ENCODE data around the gene ZC3H4. TPM values are rescaled to one million over a fixed set of nuclear protein-coding genes. Genes with fewer than 3 reads are reported as not detected.

The ZC3H4 gene
- total and polyA plus RNA-seq, 10 of the 15 experiments (the other 5 are each of a cell fraction or from before 2014, with no cell fraction given): 5.1 to 86.3 (median 15.5) TPM

DNA sequence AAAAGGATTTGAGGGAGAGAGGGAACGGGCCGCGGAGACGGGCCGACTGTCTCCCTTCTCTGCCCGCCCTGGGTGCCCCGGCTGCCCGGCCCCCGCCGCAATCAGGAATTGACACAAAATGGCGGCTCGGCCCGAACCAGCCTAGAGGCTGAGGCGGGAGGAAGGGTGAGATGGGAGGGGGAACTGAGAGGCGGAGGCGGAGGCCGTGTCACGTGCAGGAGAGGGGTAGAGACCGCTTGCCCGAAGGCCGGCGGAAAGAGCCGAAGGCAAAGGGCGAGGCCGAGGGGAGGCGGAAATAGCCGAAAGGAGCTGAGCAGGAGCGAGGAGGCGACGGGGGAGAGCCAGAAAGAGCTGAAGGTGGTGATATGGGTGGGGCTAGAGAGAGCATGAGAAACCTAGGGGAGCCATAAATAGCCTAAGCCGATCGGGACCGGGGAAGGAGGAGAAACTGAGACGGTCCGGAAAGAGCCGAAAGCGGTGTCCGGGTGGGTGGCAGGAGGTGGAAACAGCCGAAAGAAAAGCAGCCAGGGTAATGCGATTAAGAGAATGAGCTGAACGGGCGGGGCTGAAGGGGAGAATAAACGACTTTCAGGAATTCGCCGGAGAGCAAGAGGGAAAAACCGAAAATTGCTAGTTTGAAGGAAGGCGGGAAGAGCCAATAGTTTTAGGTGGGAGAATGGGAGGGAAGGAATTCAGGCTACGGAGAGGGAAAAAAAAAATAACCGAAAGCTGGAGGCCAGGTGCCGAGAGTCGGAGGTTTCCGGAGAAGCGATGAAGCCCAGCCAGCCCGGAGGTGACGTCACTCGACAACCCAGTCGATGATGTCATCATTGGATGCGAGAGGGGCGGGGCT is at the start of gene ZC3H4 (continued):
- TF ChIP-seq, protein P1, sequence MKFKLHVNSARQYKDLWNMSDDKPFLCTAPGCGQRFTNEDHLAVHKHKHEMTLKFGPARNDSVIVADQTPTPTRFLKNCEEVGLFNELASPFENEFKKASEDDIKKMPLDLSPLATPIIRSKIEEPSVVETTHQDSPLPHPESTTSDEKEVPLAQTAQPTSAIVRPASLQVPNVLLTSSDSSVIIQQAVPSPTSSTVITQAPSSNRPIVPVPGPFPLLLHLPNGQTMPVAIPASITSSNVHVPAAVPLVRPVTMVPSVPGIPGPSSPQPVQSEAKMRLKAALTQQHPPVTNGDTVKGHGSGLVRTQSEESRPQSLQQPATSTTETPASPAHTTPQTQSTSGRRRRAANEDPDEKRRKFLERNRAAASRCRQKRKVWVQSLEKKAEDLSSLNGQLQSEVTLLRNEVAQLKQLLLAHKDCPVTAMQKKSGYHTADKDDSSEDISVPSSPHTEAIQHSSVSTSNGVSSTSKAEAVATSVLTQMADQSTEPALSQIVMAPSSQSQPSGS (IDR thresholded peaks at IDR 0.05; ENCODE audit: low read length): peak; percentile 96
- TF ChIP-seq HDAC2 (IDR thresholded peaks at IDR 0.05) (no peak), STAT3 (IDR thresholded peaks at IDR 0.05; ENCODE audit: low read depth, low read length) (no peak), EGR1 (IDR thresholded peaks at IDR 0.05; ENCODE audit: borderline replicate concordance in 1 of 2, low read depth in 2 of 2, low read length in 2 of 2) (peak in 1 of 2 experiments; percentile 93; a peak in 2 of 3 replicates), NR2F1 (conservative IDR thresholded peaks at IDR 0.05) (no peak), POLR2AphosphoS2 (IDR thresholded peaks at IDR 0.05; ENCODE audit: low read depth, low read length) (peak; percentile 49), SIN3A (IDR thresholded peaks at IDR 0.05; ENCODE audit: low read depth, low read length) (peak; percentile 66; the same call in 1 of the 2 replicates), LARP7 (IDR thresholded peaks at IDR 0.05) (0 out of 2 replicates have a peak, but pooled peaks have one; percentile 32), RUNX3 (IDR thresholded peaks at IDR 0.05; ENCODE audit: low read length) (peak; percentile 21; the same call in 1 of the 2 replicates), NR2C1 (IDR thresholded peaks at IDR 0.05) (no peak)
- TF ChIP-seq, protein P2, sequence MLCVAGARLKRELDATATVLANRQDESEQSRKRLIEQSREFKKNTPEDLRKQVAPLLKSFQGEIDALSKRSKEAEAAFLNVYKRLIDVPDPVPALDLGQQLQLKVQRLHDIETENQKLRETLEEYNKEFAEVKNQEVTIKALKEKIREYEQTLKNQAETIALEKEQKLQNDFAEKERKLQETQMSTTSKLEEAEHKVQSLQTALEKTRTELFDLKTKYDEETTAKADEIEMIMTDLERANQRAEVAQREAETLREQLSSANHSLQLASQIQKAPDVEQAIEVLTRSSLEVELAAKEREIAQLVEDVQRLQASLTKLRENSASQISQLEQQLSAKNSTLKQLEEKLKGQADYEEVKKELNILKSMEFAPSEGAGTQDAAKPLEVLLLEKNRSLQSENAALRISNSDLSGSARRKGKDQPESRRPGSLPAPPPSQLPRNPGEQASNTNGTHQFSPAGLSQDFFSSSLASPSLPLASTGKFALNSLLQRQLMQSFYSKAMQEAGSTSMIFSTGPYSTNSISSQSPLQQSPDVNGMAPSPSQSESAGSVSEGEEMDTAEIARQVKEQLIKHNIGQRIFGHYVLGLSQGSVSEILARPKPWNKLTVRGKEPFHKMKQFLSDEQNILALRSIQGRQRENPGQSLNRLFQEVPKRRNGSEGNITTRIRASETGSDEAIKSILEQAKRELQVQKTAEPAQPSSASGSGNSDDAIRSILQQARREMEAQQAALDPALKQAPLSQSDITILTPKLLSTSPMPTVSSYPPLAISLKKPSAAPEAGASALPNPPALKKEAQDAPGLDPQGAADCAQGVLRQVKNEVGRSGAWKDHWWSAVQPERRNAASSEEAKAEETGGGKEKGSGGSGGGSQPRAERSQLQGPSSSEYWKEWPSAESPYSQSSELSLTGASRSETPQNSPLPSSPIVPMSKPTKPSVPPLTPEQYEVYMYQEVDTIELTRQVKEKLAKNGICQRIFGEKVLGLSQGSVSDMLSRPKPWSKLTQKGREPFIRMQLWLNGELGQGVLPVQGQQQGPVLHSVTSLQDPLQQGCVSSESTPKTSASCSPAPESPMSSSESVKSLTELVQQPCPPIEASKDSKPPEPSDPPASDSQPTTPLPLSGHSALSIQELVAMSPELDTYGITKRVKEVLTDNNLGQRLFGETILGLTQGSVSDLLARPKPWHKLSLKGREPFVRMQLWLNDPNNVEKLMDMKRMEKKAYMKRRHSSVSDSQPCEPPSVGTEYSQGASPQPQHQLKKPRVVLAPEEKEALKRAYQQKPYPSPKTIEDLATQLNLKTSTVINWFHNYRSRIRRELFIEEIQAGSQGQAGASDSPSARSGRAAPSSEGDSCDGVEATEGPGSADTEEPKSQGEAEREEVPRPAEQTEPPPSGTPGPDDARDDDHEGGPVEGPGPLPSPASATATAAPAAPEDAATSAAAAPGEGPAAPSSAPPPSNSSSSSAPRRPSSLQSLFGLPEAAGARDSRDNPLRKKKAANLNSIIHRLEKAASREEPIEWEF (IDR thresholded peaks at IDR 0.05; ENCODE audit: insufficient replicate concordance, low read depth, low read length): no peak
- TF ChIP-seq, protein P3, sequence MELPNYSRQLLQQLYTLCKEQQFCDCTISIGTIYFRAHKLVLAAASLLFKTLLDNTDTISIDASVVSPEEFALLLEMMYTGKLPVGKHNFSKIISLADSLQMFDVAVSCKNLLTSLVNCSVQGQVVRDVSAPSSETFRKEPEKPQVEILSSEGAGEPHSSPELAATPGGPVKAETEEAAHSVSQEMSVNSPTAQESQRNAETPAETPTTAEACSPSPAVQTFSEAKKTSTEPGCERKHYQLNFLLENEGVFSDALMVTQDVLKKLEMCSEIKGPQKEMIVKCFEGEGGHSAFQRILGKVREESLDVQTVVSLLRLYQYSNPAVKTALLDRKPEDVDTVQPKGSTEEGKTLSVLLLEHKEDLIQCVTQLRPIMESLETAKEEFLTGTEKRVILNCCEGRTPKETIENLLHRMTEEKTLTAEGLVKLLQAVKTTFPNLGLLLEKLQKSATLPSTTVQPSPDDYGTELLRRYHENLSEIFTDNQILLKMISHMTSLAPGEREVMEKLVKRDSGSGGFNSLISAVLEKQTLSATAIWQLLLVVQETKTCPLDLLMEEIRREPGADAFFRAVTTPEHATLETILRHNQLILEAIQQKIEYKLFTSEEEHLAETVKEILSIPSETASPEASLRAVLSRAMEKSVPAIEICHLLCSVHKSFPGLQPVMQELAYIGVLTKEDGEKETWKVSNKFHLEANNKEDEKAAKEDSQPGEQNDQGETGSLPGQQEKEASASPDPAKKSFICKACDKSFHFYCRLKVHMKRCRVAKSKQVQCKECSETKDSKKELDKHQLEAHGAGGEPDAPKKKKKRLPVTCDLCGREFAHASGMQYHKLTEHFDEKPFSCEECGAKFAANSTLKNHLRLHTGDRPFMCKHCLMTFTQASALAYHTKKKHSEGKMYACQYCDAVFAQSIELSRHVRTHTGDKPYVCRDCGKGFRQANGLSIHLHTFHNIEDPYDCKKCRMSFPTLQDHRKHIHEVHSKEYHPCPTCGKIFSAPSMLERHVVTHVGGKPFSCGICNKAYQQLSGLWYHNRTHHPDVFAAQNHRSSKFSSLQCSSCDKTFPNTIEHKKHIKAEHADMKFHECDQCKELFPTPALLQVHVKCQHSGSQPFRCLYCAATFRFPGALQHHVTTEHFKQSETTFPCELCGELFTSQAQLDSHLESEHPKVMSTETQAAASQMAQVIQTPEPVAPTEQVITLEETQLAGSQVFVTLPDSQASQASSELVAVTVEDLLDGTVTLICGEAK (IDR thresholded peaks at IDR 0.05; ENCODE audit: borderline replicate concordance): peak; percentile 71; the same call in 1 of the 2 replicates
- TF ChIP-seq, protein P4, sequence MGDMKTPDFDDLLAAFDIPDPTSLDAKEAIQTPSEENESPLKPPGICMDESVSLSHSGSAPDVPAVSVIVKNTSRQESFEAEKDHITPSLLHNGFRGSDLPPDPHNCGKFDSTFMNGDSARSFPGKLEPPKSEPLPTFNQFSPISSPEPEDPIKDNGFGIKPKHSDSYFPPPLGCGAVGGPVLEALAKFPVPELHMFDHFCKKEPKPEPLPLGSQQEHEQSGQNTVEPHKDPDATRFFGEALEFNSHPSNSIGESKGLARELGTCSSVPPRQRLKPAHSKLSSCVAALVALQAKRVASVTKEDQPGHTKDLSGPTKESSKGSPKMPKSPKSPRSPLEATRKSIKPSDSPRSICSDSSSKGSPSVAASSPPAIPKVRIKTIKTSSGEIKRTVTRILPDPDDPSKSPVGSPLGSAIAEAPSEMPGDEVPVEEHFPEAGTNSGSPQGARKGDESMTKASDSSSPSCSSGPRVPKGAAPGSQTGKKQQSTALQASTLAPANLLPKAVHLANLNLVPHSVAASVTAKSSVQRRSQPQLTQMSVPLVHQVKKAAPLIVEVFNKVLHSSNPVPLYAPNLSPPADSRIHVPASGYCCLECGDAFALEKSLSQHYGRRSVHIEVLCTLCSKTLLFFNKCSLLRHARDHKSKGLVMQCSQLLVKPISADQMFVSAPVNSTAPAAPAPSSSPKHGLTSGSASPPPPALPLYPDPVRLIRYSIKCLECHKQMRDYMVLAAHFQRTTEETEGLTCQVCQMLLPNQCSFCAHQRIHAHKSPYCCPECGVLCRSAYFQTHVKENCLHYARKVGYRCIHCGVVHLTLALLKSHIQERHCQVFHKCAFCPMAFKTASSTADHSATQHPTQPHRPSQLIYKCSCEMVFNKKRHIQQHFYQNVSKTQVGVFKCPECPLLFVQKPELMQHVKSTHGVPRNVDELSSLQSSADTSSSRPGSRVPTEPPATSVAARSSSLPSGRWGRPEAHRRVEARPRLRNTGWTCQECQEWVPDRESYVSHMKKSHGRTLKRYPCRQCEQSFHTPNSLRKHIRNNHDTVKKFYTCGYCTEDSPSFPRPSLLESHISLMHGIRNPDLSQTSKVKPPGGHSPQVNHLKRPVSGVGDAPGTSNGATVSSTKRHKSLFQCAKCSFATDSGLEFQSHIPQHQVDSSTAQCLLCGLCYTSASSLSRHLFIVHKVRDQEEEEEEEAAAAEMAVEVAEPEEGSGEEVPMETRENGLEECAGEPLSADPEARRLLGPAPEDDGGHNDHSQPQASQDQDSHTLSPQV (IDR thresholded peaks at IDR 0.05): no peak

Data from GM12878 (cell line).